Dendritic cell treated with granulocyte-macrophage colony-stimulating factor and Interleukin-4, amounts not matched to agents 40 ng/mL and 50 ng/mL, for 4 days (primary cell): ENCODE results near the gene CLK4.

Experiments
- H3K27ac Mint-ChIP-seq: one replicate; pipeline ENCODE4 v1.8.0; 2022; ENCODE audit warnings: mild to moderate bottlenecking, mixed read lengths
- H3K27me3 Mint-ChIP-seq: one replicate; pipeline ENCODE4 v1.8.0; 2022; ENCODE audit warnings: mild to moderate bottlenecking, mixed read lengths
- H3K36me3 Mint-ChIP-seq: one replicate; pipeline ENCODE4 v1.8.0; 2022; ENCODE audit warnings: low read depth, mixed read lengths
- H3K4me1 Mint-ChIP-seq: one replicate; pipeline ENCODE4 v1.8.0; 2022; ENCODE audit warnings: low read depth, mixed read lengths
- H3K4me3 Mint-ChIP-seq: one replicate; pipeline ENCODE4 v1.8.0; 2022; ENCODE audit warnings: mild to moderate bottlenecking, moderate library complexity, mixed read lengths
- H3K9me3 Mint-ChIP-seq: one replicate; pipeline ENCODE4 v1.8.0; 2022; ENCODE audit warnings: mixed read lengths
- intact Hi-C: fragments of 100-400 bp; cut with micrococcal nuclease; formaldehyde crosslinking; loops from one replicate; pipeline ENCODE4 v1.15.0; 2022

CLK4 gene

DNA sequence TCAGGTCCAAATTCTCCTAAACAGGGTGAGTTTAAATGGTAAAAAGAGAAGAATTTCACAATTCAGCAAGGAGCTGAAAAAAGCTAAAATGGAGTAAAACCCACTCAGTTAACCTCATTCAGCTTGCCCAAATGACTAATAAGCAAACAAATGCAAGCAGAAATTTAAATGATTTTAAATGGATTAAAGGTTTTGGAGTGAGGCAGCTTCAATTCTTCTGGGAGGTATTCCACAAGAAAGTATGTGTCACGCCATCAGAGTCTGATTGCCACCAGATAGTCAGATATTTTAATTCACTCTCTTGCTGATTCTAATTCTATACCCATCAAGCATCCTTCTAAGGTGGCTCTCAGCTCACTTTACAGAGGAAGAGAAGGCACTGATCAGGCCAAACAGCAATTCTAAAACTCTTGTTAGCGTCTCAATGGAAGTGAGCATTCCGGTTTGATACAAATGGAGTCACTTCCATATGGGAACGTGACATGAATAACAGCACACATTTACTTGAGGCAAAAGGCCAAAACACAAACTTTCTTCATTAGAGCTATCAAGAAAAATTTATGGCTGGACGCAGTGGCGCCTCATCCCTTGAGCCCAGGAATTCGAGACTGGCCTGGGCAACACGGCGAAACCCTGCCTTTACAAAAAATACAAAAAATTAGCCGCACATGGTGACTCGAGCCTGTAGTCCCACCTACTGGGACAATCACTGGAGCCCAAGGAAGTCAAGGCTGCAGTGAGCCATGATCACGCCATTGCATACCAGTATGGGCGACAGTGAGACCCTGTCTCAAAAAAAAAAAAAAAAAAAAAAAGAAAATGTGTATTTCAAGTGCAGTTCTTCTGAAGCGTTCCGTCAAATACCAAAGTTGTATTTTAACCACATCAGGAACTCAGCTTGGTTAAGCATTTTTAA, 2.0 kb downstream of the CLK4 start:
- H3K27me3 Mint-ChIP-seq, result peaks cover 6% of the 10 kb centered on the region
- no peaks in the 10 kb centered on the region for H3K9me3 Mint-ChIP-seq
- peak overlapping the region; percentile 95 for H3K4me3 Mint-ChIP-seq
- intact Hi-C loops, result loop anchor here (5.0 kb wide), 1 partner anchor 107 kb away; the partner anchor contains the start of gene ZNF354A
- H3K36me3 Mint-ChIP-seq, result peaks cover 50% of the 10 kb centered on the region
- peak overlapping the region; percentile 99 for H3K27ac Mint-ChIP-seq
- H3K4me1 Mint-ChIP-seq, result peaks cover 7% of the 10 kb centered on the region

GRCh38 chr5:178622679-178623247, 4.1 kb downstream of the CLK4 start:
- H3K27ac Mint-ChIP-seq, result no peak overlapping the region
- no peak overlapping the region for H3K4me3 Mint-ChIP-seq
- H3K36me3 Mint-ChIP-seq, result peaks cover 71% of the 10 kb centered on the region

DNA sequence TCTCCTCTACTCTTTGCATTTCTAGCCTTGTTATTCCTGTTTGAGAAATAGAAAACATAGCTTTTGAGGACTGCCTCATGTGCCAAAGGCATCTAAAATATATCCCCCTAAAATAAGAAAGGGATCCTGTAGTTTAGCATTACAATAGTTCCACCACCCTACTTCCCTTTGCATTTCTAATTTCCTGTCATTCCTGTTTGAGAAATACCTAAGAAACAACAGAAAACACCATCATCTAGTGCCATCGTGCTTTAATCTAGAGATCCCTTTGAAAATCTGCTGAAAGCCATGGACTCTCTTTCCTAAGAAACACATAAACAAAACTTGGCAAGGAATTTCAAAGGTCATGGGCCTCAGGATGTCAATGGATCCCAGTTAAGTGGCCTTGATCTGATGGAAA, 7.5 kb downstream of the CLK4 start:
- intact Hi-C loops, result no loop called here
- H3K27me3 Mint-ChIP-seq, result no peaks in the 10 kb centered on the region
- H3K4me1 Mint-ChIP-seq, result peaks cover 5% of the 10 kb centered on the region
- peaks cover 86% of the 10 kb centered on the region for H3K36me3 Mint-ChIP-seq
- no peak overlapping the region for H3K27ac Mint-ChIP-seq
- H3K9me3 Mint-ChIP-seq, result no peaks in the 10 kb centered on the region
- H3K4me3 Mint-ChIP-seq, result no peak overlapping the region

More at GRCh38 chr5:178622679-178623247, 4.1 kb downstream of the CLK4 start:
- Mint-ChIP-seq H3K27me3 (peaks cover 2% of the 10 kb centered on the region), H3K9me3 (no peaks in the 10 kb centered on the region), H3K4me1 (peaks cover 12% of the 10 kb centered on the region)
- intact Hi-C loops, result no loop called here

DNA sequence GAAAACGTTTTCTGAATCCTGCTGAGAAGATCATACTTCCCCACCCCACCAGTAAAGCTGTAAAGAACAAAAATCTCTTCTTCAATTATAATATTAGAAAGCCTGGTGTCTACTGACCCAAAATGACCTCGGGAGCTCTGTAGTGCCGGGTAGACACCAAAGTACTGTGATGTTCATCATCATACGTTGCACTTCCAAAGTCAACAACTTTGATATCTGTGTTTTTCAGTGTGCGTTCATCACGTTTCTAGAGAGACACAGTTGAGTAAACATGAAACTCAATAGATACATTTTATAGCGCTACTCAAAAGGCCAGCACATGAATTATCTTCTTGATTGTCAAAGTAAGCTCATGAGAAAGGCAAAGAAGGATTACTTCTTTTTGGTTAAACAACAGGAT, 14.6 kb downstream of the CLK4 start:
- Mint-ChIP-seq H3K36me3 (peaks cover 78% of the 10 kb centered on the region), H3K4me3 (no peak overlapping the region), H3K4me1 (no peaks in the 10 kb centered on the region), H3K9me3 (no peaks in the 10 kb centered on the region), H3K27ac (no peak overlapping the region), H3K27me3 (no peaks in the 10 kb centered on the region)
- intact Hi-C loops, result no loop called here

DNA sequence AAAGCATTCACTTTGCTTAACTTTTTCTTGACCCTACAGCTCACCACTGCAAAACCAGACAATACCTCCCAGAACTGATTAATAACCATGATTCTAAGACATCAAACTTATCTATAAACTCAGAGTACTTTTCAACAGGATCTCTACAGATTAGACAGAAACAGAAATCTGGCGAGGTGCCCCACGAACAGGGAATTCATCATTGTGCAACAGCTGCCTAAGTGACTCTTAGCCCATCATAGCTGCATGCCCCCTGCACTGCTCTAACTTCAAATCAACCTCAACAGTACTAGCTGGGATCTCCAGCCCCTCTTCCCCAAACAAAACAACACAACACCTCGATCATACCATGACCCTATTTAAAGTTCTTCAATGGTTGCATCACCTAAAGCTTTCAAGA, 20.6 kb downstream of the CLK4 start:
- Mint-ChIP-seq H3K27ac (no peak overlapping the region), H3K4me1 (no peaks in the 10 kb centered on the region), H3K9me3 (no peaks in the 10 kb centered on the region), H3K27me3 (no peaks in the 10 kb centered on the region), H3K4me3 (no peak overlapping the region), H3K36me3 (peaks cover 83% of the 10 kb centered on the region)
- intact Hi-C loops, result no loop called here

- Mint-ChIP-seq H3K4me1 (no peaks in the 10 kb centered on the region), H3K36me3 (peaks cover 83% of the 10 kb centered on the region), H3K4me3 (no peak overlapping the region), H3K27me3 (no peaks in the 10 kb centered on the region), H3K9me3 (no peaks in the 10 kb centered on the region), H3K27ac (no peak overlapping the region)
- intact Hi-C loops, result no loop called here
Observed at GRCh38 chr5:178605788-178606187, 21.1 kb downstream of the CLK4 start.

- intact Hi-C loops, result no loop called here
- no peak overlapping the region for H3K27ac Mint-ChIP-seq
- H3K9me3 Mint-ChIP-seq, result peaks cover 9% of the 10 kb centered on the region
- peaks cover 91% of the 10 kb centered on the region for H3K36me3 Mint-ChIP-seq
- no peak overlapping the region for H3K4me3 Mint-ChIP-seq
- H3K27me3 Mint-ChIP-seq, result no peaks in the 10 kb centered on the region
- H3K4me1 Mint-ChIP-seq, result no peaks in the 10 kb centered on the region
Observed at GRCh38 chr5:178602752-178603151, 24.1 kb downstream of the CLK4 start.

DNA sequence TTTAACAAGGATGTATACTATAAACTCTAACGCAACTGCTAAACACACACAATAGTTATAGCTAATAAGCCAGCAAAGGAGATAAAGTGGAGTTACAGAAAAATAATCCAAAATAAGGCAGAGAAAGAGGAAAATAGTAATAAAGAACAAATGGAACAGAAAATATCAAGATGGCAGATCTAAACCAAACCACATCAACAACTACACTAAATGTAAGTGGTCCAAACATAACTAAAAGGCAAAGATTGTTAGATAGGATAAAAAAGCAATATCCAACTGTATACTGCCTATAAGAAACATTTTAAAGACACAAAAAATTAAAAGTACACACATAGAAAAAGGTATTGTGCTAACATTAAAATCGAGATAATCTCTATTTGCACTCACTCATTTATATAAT, 31.1 kb downstream of the CLK4 start:
- no peak overlapping the region for H3K4me3 Mint-ChIP-seq
- H3K36me3 Mint-ChIP-seq, result peaks cover 50% of the 10 kb centered on the region
- intact Hi-C loops, result no loop called here
- H3K27me3 Mint-ChIP-seq, result peaks cover 16% of the 10 kb centered on the region
- peaks cover 29% of the 10 kb centered on the region for H3K9me3 Mint-ChIP-seq
- peaks cover 3% of the 10 kb centered on the region for H3K4me1 Mint-ChIP-seq
- no peak overlapping the region for H3K27ac Mint-ChIP-seq

- intact Hi-C loops, result no loop called here
- no peak overlapping the region for H3K27ac Mint-ChIP-seq
- peaks cover 19% of the 10 kb centered on the region for H3K27me3 Mint-ChIP-seq
- no peak overlapping the region for H3K4me3 Mint-ChIP-seq
- peaks cover 29% of the 10 kb centered on the region for H3K9me3 Mint-ChIP-seq
- peaks cover 7% of the 10 kb centered on the region for H3K4me1 Mint-ChIP-seq
- peaks cover 44% of the 10 kb centered on the region for H3K36me3 Mint-ChIP-seq
Observed at GRCh38 chr5:178595150-178595549, 31.7 kb downstream of the CLK4 start.

DNA sequence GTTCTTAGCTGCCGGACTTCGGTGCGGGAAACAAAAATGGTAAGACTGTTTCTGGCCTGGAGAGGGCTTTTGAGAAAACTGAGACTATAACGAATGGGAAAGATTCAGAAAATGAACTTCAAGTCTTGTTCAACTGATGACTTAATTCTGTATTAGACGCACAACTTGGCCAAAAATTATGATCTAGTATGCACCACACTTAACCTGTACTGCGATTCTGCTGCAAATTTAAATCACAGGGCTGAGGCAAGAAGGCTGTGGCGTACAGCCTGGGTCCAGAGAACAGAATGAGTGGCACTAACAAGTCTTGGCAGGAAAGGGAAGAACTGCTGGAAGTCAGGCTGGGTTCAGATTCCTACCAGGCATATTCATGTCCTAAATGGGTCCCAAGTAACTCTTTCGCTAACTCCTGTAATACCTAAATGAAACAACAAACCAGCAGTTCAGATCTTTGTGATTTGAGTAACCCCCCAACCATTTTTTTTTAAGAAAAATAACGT, 35.9 kb downstream of the CLK4 start:
- Mint-ChIP-seq H3K27me3 (peaks cover 44% of the 10 kb centered on the region), H3K9me3 (peaks cover 17% of the 10 kb centered on the region), H3K27ac (no peak overlapping the region), H3K36me3 (peaks cover 14% of the 10 kb centered on the region), H3K4me1 (peaks cover 29% of the 10 kb centered on the region), H3K4me3 (peak overlapping the region; percentile 75)
- intact Hi-C loops, result loop anchor here (1.0 to 5.0 kb wide), 2 partner anchors 311 to 359 kb away; partner anchors contain the start of gene PHYKPL

GRCh38 chr5:178590141-178590923, 36.5 kb downstream of the CLK4 start, which contains the start of gene COL23A1:
Gene COL23A1, minus strand, starts transcription at chr5:178590393.
- intact Hi-C loops, result loop anchor here (1.0 to 5.0 kb wide), 2 partner anchors 310 to 358 kb away; partner anchors contain the start of gene PHYKPL
- peak within 1 kb of the TSS; percentile 54 for H3K27ac Mint-ChIP-seq
- peaks cover 44% of the 10 kb centered on the region for H3K27me3 Mint-ChIP-seq
- H3K36me3 Mint-ChIP-seq, result peaks cover 8% of the 10 kb centered on the region
- peaks cover 10% of the 10 kb centered on the region for H3K9me3 Mint-ChIP-seq
- H3K4me1 Mint-ChIP-seq, result peaks cover 29% of the 10 kb centered on the region
- peak within 1 kb of the TSS; percentile 76 for H3K4me3 Mint-ChIP-seq

- intact Hi-C loops, result loop anchor here (1.0 to 5.0 kb wide), 2 partner anchors 309 to 357 kb away; partner anchors contain the start of gene PHYKPL
- H3K27ac Mint-ChIP-seq, result peak overlapping the region; percentile 54
- H3K27me3 Mint-ChIP-seq, result peaks cover 43% of the 10 kb centered on the region
- peaks cover 29% of the 10 kb centered on the region for H3K4me1 Mint-ChIP-seq
- peaks cover 2% of the 10 kb centered on the region for H3K9me3 Mint-ChIP-seq
- H3K4me3 Mint-ChIP-seq, result peak overlapping the region; percentile 76
- H3K36me3 Mint-ChIP-seq, result no peaks in the 10 kb centered on the region
Observed at GRCh38 chr5:178589180-178590140, 37.4 kb downstream of the CLK4 start.

GRCh38 chr5:178588769-178589168, 38.1 kb downstream of the CLK4 start:
- Mint-ChIP-seq H3K4me1 (peaks cover 29% of the 10 kb centered on the region), H3K9me3 (no peaks in the 10 kb centered on the region), H3K27ac (peak overlapping the region; percentile 54), H3K4me3 (no peak overlapping the region), H3K27me3 (peaks cover 43% of the 10 kb centered on the region), H3K36me3 (no peaks in the 10 kb centered on the region)
- intact Hi-C loops, result no loop called here
